HepG2 (cell line): Measurements from ENCODE around the gene HDGFL2. TPM values are rescaled to one million over a fixed set of nuclear protein-coding genes. Genes with fewer than 3 reads are reported as not detected.

Experiments used
- ATAC-seq: fragments of 200-7000 bp; cut with Tn5 transposase; 3 replicates; pipeline ENCODE4 v1.9.1; 2020; ENCODE audit warnings: mild to moderate bottlenecking, moderate library complexity
- BruUV-seq: library from RNA; stranded (reverse); fragments of 400-500 nt; replicated peaks from 2 replicates; lab custom pipeline; 2021; lab: Mats Ljungman, UMichigan
- CTCF ChIA-PET: fragments of 300-600 bp; formaldehyde crosslinking; extraction: SDS; loops from one replicate; lab custom pipeline; 2021; ENCODE audit warnings: low total read pairs, inconsistent platforms, low intra/inter-chr PET ratio; lab: Yijun Ruan, JAX
- POLR2A ChIA-PET: fragments of 350-600 bp; sonication (Branson Sonifier 250); formaldehyde crosslinking; loops from one replicate; lab custom pipeline; 2020; ENCODE audit warnings: antibody characterized with exemption, inconsistent platforms; lab: Yijun Ruan, JAX
- DNase-seq: peaks from one replicate; pipeline ENCODE4 v3.0.0-alpha.2; 2015; ENCODE audit warnings: low spot score
- FAIRE-seq: peaks from 3 replicates; lab custom pipeline; 2011; peaks lifted over from hg19 to GRCh38; lab: Jason Lieb, UNC
- H2AFZ ChIP-seq: one replicate; pipeline ENCODE4 v1.6.1; 2011; ENCODE audit warnings: low read length, inconsistent platforms
- H3K27ac ChIP-seq: fragments of 300-600 bp; 3 replicates; pipeline ENCODE4 v1.8.0; 2011; ENCODE audit warnings: mixed run types, mild to moderate bottlenecking, mixed read lengths, low read length, inconsistent platforms; ENCODE audit not compliant: insufficient read depth; ENCODE audit errors: extremely low read length
- H3K27me3 ChIP-seq, 2 experiments: fragments of 200-600 bp in 1 of 2; 2 replicates in 1 of 2; 3 replicates in 1 of 2; pipeline versions ENCODE4 v1.6.0 to v1.8.0; 2011; ENCODE audit warnings: low read length in 2 of 2, mild to moderate bottlenecking in 2 of 2, moderate library complexity in 2 of 2, inconsistent platforms in 1 of 2; ENCODE audit not compliant: insufficient read depth in 2 of 2, control insufficient read depth in 1 of 2
- H3K36me3 ChIP-seq, 2 experiments: fragments of 200-600 bp in 1 of 2; replicated peaks in 1 of 2; 2 replicates in 1 of 2; 3 replicates in 1 of 2; pipeline versions ENCODE4 v1.5.1 to v1.8.0; 2011; ENCODE audit warnings: low read length in 2 of 2, inconsistent platforms in 1 of 2; ENCODE audit not compliant: insufficient read depth in 2 of 2, control insufficient read depth in 1 of 2
- H3K4me1 ChIP-seq: 2 replicates; pipeline ENCODE4 v1.5.1; 2012; ENCODE audit warnings: low read length, inconsistent platforms; ENCODE audit not compliant: insufficient read depth
- H3K4me2 ChIP-seq: 2 replicates; pipeline ENCODE4 v1.6.0; 2011; ENCODE audit warnings: low read depth, low read length, inconsistent platforms
- H3K4me3 ChIP-seq, 3 experiments: fragments of 200-600 bp in 1 of 3; sonication (generic), shearing (Covaris generic) in 1 of 3; replicated peaks in 1 of 3; 2 replicates each; pipeline ENCODE4 v1.5.1; 2011 to 2016; ENCODE audit warnings: low read length in 3 of 3, inconsistent platforms in 2 of 3, low read depth in 2 of 3, mild to moderate bottlenecking in 2 of 3, control low read depth in 1 of 3, mixed read lengths in 1 of 3; ENCODE audit not compliant: insufficient read depth in 1 of 3
- H3K79me2 ChIP-seq: one replicate; pipeline ENCODE4 v1.6.1; 2011; ENCODE audit warnings: low read length, inconsistent platforms; ENCODE audit not compliant: insufficient read depth
- H3K9ac ChIP-seq: 2 replicates; pipeline ENCODE4 v1.6.0; 2011; ENCODE audit warnings: mild to moderate bottlenecking, low read depth, low read length, inconsistent platforms; ENCODE audit not compliant: insufficient read depth
- H3K9me3 ChIP-seq: 2 replicates; pipeline ENCODE4 v1.5.1; 2012; ENCODE audit warnings: mild to moderate bottlenecking, low read length
- H4K20me1 ChIP-seq: 2 replicates; pipeline ENCODE4 v1.6.0; 2011; ENCODE audit warnings: inconsistent platforms, mild to moderate bottlenecking, low read length, moderate library complexity; ENCODE audit not compliant: insufficient read depth
- AGO1 ChIP-seq: fragments of 200-400 bp; formaldehyde crosslinking; IDR thresholded peaks from 2 replicates; pipeline ENCODE4 v1.6.1; 2017; ENCODE audit warnings: mild to moderate bottlenecking, low read depth, low read length, moderate library complexity; ENCODE audit not compliant: poor library complexity, severe bottlenecking
- AGO2 ChIP-seq: fragments of 200-400 bp; formaldehyde crosslinking; optimal IDR thresholded peaks from 2 replicates; pipeline ENCODE3; 2017; ENCODE audit warnings: mild to moderate bottlenecking, low read depth, low read length, moderate library complexity
- DPF2 ChIP-seq: sonication (generic); formaldehyde crosslinking; IDR thresholded peaks from 2 replicates; pipeline ENCODE4 v1.4.0; 2020; ENCODE audit warnings: mild to moderate bottlenecking, low read depth, missing genetic modification reagents, borderline replicate concordance
- KAT8 ChIP-seq: IDR thresholded peaks from 2 replicates; pipeline ENCODE4 v1.6.1; 2016; ENCODE audit warnings: missing genetic modification reagents, missing compliant biosample characterization
- PHF20 ChIP-seq: sonication (generic); formaldehyde crosslinking; IDR thresholded peaks from 2 replicates; pipeline ENCODE4 v1.5.0; 2020; ENCODE audit warnings: mild to moderate bottlenecking, missing genetic modification reagents
- RBFOX2 ChIP-seq: fragments of 200-400 bp; formaldehyde crosslinking; IDR thresholded peaks from 2 replicates; pipeline ENCODE4 v1.6.1; 2017; ENCODE audit warnings: low read depth, mild to moderate bottlenecking, low read length
- RFX1 ChIP-seq: fragments of 450-650 bp; IDR thresholded peaks from 2 replicates; pipeline ENCODE4 v1.6.1; 2017
- ZFP90 ChIP-seq: sonication (generic); formaldehyde crosslinking; IDR thresholded peaks from 2 replicates; pipeline ENCODE4 v1.8.0; 2022; ENCODE audit warnings: missing genetic modification reagents, mild to moderate bottlenecking, inconsistent platforms, borderline replicate concordance
- ZFYVE20 ChIP-seq: sonication (generic); formaldehyde crosslinking; IDR thresholded peaks from 2 replicates; pipeline ENCODE4 v1.8.0; 2023; ENCODE audit warnings: low read depth, mild to moderate bottlenecking, moderate library complexity, missing genetic modification reagents, borderline replicate concordance
- ZNF230 ChIP-seq: sonication (generic); formaldehyde crosslinking; IDR thresholded peaks from 2 replicates; pipeline ENCODE4 v1.4.0; 2020; ENCODE audit warnings: mild to moderate bottlenecking, missing genetic modification reagents
- ZNF30 ChIP-seq: sonication (generic); formaldehyde crosslinking; IDR thresholded peaks from 2 replicates; pipeline ENCODE4 v1.5.0; 2020; ENCODE audit warnings: mild to moderate bottlenecking, missing genetic modification reagents
- ZNF350 ChIP-seq: sonication (generic); formaldehyde crosslinking; IDR thresholded peaks from 2 replicates; pipeline ENCODE4 v1.4.0; 2020; ENCODE audit warnings: mild to moderate bottlenecking, low read depth, missing genetic modification reagents, borderline replicate concordance
- ZNF496 ChIP-seq: sonication (generic); formaldehyde crosslinking; IDR thresholded peaks from 2 replicates; pipeline ENCODE4 v1.8.1; 2023; ENCODE audit warnings: mild to moderate bottlenecking, moderate library complexity, missing genetic modification reagents; ENCODE audit not compliant: insufficient replicate concordance
- ZNF883 ChIP-seq: sonication (generic); formaldehyde crosslinking; IDR thresholded peaks from 2 replicates; pipeline ENCODE4 v1.5.1; 2020; ENCODE audit warnings: mild to moderate bottlenecking, missing genetic modification reagents; ENCODE audit errors: not compliant biosample characterization
- WGBS: methylation state at CpG from one replicate; pipeline ENCODE4 v1.1.6; 2017; ENCODE audit warnings: low lambda C conversion rate; 5-methylcytosine and 5-hydroxymethylcytosine counted together
- in situ Hi-C: cut with HindIII; loops from 2 replicates; pipeline ENCODE4 v1.10.0; 2017; ENCODE audit warnings: low pct_unique_long_range_greater_than_20kb; ENCODE audit not compliant: extremely low pct_ligation_motif_present
- intact Hi-C: fragments of 100-400 bp; cut with micrococcal nuclease; formaldehyde crosslinking; loops from one replicate; pipeline ENCODE4 v1.10.0; 2022; ENCODE audit not compliant: unreplicated experiment
- polyA plus RNA-seq, 8 experiments: library from polyadenylated mRNA; depleted of rRNA in 3 of 8; stranded (reverse) in 7 of 8; unstranded in 1 of 8; fragments of >200 nt; fragmentation: Illumina TruSeq in 4 of 8; extraction: Trizol in 4 of 8; gene quantifications; 2 replicates each; pipeline versions ENCODE4 v1.2.1 to v1.2.3, GENCODE V29; 2011 to 2016; ENCODE audit warnings: low read depth in 4 of 8, missing spikeins in 1 of 8, mixed read lengths in 1 of 8; ENCODE audit not compliant: insufficient read depth in 1 of 8
- total RNA-seq, 5 experiments: library from RNA; depleted of rRNA; stranded (reverse); fragments of >200 nt; fragmentation: Illumina TruSeq; extraction: Trizol; gene quantifications; 2 replicates each; pipeline ENCODE4 v1.2.3, GENCODE V29; 2016; ENCODE audit warnings: low read depth in 1 of 5
- TF ChIP-seq, protein P1 (sequence below): sonication (generic); formaldehyde crosslinking; IDR thresholded peaks from 2 replicates; pipeline ENCODE4 v1.4.0; 2020; ENCODE audit warnings: missing genetic modification reagents, borderline replicate concordance
- TF ChIP-seq, protein P2 (sequence below): fragments of 450-650 bp; IDR thresholded peaks from 2 replicates; pipeline ENCODE4 v1.6.1; 2017; ENCODE audit warnings: mild to moderate bottlenecking

Gene HDGFL2
- total and polyA plus RNA-seq, 2 of the 13 experiments (the other 11 are each of a cell fraction or from before 2014, with no cell fraction given): 20.0 to 51.1 TPM

GRCh38 chr19:4453232-4454179 is 18.6 kb upstream of the HDGFL2 start:
- Histone ChIP-seq H2AFZ (no peak overlapping the region), H4K20me1 (no peaks in the 10 kb centered on the region), H3K4me1 (peaks cover 24% of the 10 kb centered on the region), H3K9me3 (no peaks in the 10 kb centered on the region), H3K27me3 (no peaks in the 10 kb centered on the region; a peak in 1 of 5 replicates), H3K36me3 (peaks cover 14 to 32% of the 10 kb centered on the region in 2 experiments), H3K27ac (no peak overlapping the region), H3K4me2 (no peak overlapping the region), H3K9ac (no peak overlapping the region), H3K79me2 (peaks cover 10% of the 10 kb centered on the region), H3K4me3 (no peak overlapping the region)
- ChIA-PET POLR2A (interaction anchor here (1.0 kb wide), 1 partner anchor 62 kb away, joined by 3 read pairs; no protein-coding TSS in a partner anchor), CTCF (no interaction called here)
- FAIRE-seq: no peak
- ATAC-seq: no peak
- no peak for DNase-seq
- WGBS: 93% methylated on average over 14 of the region's 34 CpGs
- BruUV-seq: no TSS peak
- intact Hi-C loops: no loop called here
- in situ Hi-C loops: no loop called here
- TF ChIP-seq KAT8 (CRISPR knock-in tag): no peak
- TF ChIP-seq ZNF350 (CRISPR knock-in tag): no peak
- TF ChIP-seq AGO1: peak; percentile 33
- TF ChIP-seq, protein P1, sequence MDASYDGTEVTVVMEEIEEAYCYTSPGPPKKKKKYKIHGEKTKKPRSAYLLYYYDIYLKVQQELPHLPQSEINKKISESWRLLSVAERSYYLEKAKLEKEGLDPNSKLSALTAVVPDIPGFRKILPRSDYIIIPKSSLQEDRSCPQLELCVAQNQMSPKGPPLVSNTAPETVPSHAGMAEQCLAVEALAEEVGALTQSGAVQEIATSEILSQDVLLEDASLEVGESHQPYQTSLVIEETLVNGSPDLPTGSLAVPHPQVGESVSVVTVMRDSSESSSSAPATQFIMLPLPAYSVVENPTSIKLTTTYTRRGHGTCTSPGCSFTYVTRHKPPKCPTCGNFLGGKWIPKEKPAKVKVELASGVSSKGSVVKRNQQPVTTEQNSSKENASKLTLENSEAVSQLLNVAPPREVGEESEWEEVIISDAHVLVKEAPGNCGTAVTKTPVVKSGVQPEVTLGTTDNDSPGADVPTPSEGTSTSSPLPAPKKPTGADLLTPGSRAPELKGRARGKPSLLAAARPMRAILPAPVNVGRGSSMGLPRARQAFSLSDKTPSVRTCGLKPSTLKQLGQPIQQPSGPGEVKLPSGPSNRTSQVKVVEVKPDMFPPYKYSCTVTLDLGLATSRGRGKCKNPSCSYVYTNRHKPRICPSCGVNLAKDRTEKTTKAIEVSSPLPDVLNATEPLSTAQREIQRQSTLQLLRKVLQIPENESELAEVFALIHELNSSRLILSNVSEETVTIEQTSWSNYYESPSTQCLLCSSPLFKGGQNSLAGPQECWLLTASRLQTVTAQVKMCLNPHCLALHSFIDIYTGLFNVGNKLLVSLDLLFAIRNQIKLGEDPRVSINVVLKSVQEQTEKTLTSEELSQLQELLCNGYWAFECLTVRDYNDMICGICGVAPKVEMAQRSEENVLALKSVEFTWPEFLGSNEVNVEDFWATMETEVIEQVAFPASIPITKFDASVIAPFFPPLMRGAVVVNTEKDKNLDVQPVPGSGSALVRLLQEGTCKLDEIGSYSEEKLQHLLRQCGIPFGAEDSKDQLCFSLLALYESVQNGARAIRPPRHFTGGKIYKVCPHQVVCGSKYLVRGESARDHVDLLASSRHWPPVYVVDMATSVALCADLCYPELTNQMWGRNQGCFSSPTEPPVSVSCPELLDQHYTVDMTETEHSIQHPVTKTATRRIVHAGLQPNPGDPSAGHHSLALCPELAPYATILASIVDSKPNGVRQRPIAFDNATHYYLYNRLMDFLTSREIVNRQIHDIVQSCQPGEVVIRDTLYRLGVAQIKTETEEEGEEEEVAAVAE (CRISPR knock-in tag): no peak
- TF ChIP-seq ZNF30 (CRISPR knock-in tag): no peak
- no peak for TF ChIP-seq PHF20 (CRISPR knock-in tag)
- TF ChIP-seq ZFYVE20 (CRISPR knock-in tag): no peak
- no peak for TF ChIP-seq ZNF883 (CRISPR knock-in tag)
- no peak for TF ChIP-seq ZNF230 (CRISPR knock-in tag)
- TF ChIP-seq RFX1: no peak
- peak; percentile 52 for TF ChIP-seq RBFOX2
- TF ChIP-seq ZNF496 (CRISPR knock-in tag): no peak
- TF ChIP-seq DPF2 (CRISPR knock-in tag): no peak
- TF ChIP-seq ZFP90 (CRISPR knock-in tag): no peak
- peak; percentile 71 for TF ChIP-seq AGO2
- TF ChIP-seq, protein P2, sequence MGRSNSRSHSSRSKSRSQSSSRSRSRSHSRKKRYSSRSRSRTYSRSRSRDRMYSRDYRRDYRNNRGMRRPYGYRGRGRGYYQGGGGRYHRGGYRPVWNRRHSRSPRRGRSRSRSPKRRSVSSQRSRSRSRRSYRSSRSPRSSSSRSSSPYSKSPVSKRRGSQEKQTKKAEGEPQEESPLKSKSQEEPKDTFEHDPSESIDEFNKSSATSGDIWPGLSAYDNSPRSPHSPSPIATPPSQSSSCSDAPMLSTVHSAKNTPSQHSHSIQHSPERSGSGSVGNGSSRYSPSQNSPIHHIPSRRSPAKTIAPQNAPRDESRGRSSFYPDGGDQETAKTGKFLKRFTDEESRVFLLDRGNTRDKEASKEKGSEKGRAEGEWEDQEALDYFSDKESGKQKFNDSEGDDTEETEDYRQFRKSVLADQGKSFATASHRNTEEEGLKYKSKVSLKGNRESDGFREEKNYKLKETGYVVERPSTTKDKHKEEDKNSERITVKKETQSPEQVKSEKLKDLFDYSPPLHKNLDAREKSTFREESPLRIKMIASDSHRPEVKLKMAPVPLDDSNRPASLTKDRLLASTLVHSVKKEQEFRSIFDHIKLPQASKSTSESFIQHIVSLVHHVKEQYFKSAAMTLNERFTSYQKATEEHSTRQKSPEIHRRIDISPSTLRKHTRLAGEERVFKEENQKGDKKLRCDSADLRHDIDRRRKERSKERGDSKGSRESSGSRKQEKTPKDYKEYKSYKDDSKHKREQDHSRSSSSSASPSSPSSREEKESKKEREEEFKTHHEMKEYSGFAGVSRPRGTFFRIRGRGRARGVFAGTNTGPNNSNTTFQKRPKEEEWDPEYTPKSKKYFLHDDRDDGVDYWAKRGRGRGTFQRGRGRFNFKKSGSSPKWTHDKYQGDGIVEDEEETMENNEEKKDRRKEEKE: no peak
